A549 treated with AZD2906 at 1 μM for 4 hours (cell line): ENCODE results near the gene HOXD1. TPM values are rescaled to one million over a fixed set of nuclear protein-coding genes. Genes with fewer than 3 reads are reported as not detected.

Experiments used
- total RNA-seq: library from RNA; stranded (reverse); fragments of 200-300 nt; extraction: Qiagen RNA extraction; gene quantifications from 5 replicates; pipeline ENCODE4 v1.2.3, GENCODE V29; 2022

HOXD1 gene
- total RNA-seq = 0.08 to 0.27 TPM (median 0.26 TPM) in 5 replicates

DNA sequence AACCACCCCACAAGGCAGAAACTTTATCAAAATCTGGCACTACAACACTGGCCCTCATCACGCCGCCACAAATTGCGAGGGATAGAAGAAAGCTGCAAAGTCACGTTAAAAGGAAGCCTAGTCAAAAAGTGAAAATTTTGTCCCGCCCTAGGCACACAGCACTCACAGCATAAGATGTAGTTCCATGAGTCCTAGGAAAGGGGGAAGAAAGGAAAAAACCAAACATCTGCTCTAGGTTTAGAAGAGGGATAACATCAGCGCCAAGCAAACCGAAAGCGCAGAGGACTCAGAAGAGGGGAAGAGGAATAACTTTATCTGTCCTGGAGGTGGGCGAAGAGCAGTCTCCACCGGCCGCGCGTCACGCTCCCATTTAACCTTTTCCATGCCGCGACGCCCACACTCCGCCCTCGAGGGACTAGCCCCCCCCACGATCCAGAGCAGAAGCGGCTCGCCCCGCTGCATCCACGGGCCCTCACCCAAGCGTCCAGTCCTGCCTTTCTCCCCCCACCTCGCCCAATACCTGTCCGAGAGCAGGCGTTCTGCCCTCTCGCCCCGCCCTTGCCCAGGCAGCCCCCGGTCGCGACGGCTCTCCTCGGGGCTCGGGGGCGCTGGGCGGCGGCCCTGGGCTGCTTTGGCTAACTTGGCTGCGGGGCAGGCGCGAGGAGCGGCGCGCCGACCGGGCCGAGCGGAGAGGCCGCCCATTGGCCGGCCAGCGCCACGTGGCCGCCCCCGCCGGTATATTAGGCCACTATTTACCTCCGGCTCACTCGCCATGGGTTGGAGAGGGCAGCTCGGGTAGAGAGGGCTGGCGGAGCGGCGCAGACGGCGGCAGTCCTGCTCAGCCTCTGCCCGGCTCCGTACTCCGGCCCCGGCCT is at the start of gene HOXD1:
Gene HOXD1, plus strand, starts transcription at position 770 of the 875 bp plus-strand sequence. CDS start 134 bp downstream, outside the sequence.

DNA sequence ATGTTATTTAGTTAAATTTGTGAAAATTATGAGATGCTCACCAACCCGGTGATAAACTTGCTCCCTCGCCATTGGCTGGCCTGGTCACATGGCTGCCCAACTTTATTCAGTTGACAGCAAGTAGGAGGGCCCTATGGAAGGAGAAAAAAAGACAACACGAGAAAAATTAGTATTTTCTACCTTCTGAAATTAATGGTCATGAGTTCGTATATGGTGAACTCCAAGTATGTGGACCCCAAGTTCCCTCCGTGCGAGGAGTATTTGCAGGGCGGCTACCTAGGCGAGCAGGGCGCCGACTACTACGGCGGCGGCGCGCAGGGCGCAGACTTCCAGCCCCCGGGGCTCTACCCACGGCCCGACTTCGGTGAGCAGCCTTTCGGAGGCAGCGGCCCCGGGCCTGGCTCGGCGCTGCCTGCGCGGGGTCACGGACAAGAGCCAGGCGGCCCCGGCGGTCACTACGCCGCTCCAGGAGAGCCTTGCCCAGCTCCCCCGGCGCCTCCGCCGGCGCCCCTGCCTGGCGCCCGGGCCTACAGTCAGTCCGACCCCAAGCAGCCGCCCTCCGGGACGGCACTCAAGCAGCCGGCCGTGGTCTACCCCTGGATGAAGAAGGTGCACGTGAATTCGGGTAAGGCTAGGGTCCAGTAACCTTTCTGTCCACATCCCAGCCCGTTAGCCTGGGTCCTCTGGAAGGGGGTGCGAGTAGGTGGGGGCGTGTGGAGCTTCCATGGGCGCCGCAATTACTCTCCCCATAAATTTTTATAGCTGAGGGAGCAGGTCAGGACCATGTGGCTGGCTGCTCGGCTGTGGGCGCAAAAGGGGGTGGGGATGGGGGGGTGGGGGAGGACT is 36.8 kb upstream of the HOXD1 start, which contains the start of gene HOXD4:
Gene HOXD4, plus strand, starts transcription at position 109 of the 846 bp plus-strand sequence. Its CDS starts 84 bp downstream, at position 193.

DNA sequence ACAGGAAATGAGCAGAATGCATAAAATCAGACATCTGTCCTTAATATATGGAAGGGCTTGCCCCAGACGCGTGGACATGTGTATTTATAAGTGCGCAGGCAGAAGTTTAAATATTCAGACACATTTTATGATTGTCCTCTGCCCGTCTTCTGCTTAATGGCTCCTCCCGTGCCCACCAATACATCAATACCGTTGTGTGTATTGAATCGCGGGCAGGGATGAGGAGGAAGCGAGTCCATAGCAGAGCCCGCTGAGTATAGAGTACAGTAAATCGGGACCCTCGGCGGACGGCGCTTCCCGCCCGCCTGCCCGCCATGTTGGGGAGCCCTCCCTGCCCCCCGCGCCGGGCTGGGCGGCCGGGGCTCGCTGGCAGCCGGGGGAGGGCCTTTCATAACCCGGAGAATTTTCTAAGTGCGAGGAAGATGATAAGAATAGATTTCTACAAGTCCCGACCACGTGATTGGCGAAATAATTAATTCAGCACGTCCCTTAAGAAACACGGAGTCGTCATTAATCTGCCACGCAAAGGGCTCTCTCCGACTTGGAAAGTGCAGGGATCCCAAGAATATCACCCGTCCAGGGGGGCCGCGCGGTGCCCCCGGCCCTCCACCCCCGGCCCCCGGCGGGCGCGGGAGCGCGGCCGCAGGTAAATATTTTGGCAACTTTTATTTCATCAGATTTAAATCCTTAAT is 31.5 kb upstream of the HOXD1 start, which contains the start of gene HOXD3:
Gene HOXD3, plus strand, starts transcription at position 501 of the 692 bp plus-strand sequence. CDS start 11,808 bp downstream, outside the sequence.

Other genes with a start within 250 kb of the HOXD1 start
- 10.8 to 15.0 TPM (median 12.9 TPM) in 5 replicates for gene LNPK, start 186.4 kb upstream of the HOXD1 start, total RNA-seq
- 0.01 TPM in 1 of 5 replicates, not detected in the others for gene EVX2, start 104.7 kb upstream of the HOXD1 start, total RNA-seq
- gene HOXD13, start 95.9 kb upstream of the HOXD1 start, total RNA-seq = 0.07 to 0.27 TPM (median 0.18 TPM) in 5 replicates
- gene HOXD12, start 88.9 kb upstream of the HOXD1 start, total RNA-seq = not detected in 5 replicates
- gene HOXD11, start 81.4 kb upstream of the HOXD1 start, total RNA-seq = 5.2 to 6.9 TPM (median 6.5 TPM) in 5 replicates
- gene HOXD10, start 71.9 kb upstream of the HOXD1 start, total RNA-seq = 4.4 to 5.7 TPM (median 5.2 TPM) in 5 replicates
- gene HOXD9, start 65.9 kb upstream of the HOXD1 start, total RNA-seq = 0.83 to 1.6 TPM (median 1.2 TPM) in 5 replicates
- 5.0 to 6.2 TPM (median 5.3 TPM) in 5 replicates for gene HOXD8, start 59.0 kb upstream of the HOXD1 start, total RNA-seq
- gene HOXD4, start 37.1 kb upstream of the HOXD1 start, total RNA-seq = 0.15 to 0.52 TPM (median 0.38 TPM) in 5 replicates
- gene HOXD3, start 31.4 kb upstream of the HOXD1 start, total RNA-seq = 0.06 to 0.16 TPM (median 0.09 TPM) in 5 replicates
- 38.4 to 40.7 TPM (median 40.0 TPM) in 5 replicates for gene MTX2, start 80.8 kb downstream of the HOXD1 start, total RNA-seq